Left lung (tissue), 10 donors: Measurements from ENCODE around the gene ABI3BP. TPM values are rescaled to one million over a fixed set of nuclear protein-coding genes. Genes with fewer than 3 reads are reported as not detected.

Source experiments
- ATAC-seq: fragments of 200-7000 bp; cut with Tn5 transposase; one replicate; pipeline ENCODE4 v1.9.1; 2020; ENCODE audit warnings: moderate library complexity
- DNase-seq, 4 donors: peaks; one replicate each; pipeline ENCODE4 v3.0.0-alpha.2; 2013 to 2020
- H3K27ac ChIP-seq, 2 donors: fragments of 200-600 bp; sonication (generic) in 1 of 2; one replicate each; pipeline versions ENCODE4 v1.5.0 to v1.8.0; 2020 to 2021
- H3K27me3 ChIP-seq, 2 donors: fragments of 200-600 bp; sonication (generic) in 1 of 2; one replicate each; pipeline versions ENCODE4 v1.5.0 to v1.8.0; 2020 to 2021
- H3K36me3 ChIP-seq, 2 donors: fragments of 200-600 bp; sonication (generic) in 1 of 2; one replicate each; pipeline versions ENCODE4 v1.5.0 to v1.8.0; 2020 to 2021
- H3K4me1 ChIP-seq, 2 donors: fragments of 200-600 bp; one replicate each; pipeline ENCODE4 v1.8.0; 2021
- H3K4me3 ChIP-seq, 2 donors: fragments of 200-600 bp; sonication (generic) in 1 of 2; one replicate each; pipeline versions ENCODE4 v1.5.0 to v1.8.0; 2020 to 2021; ENCODE audit warnings: mild to moderate bottlenecking in 1 of 2
- H3K9me3 ChIP-seq, 2 donors: fragments of 200-600 bp; sonication (generic) in 1 of 2; one replicate each; pipeline versions ENCODE4 v1.5.0 to v1.8.0; 2020 to 2021
- intact Hi-C, 2 donors: fragments of 100-400 bp; cut with DNase I; formaldehyde crosslinking; loops; one replicate each; pipeline versions ENCODE4 v1.11.2 to v1.14.2; 2022
- polyA plus RNA-seq, 6 donors: library from polyadenylated mRNA; unstranded; fragments of 120-200 nt; gene quantifications; one replicate each; pipeline ENCODE4 v1.2.1, GENCODE V29; 2013; ENCODE audit not compliant: insufficient read length in 6 of 6
- total RNA-seq, 2 donors: library from RNA; stranded (reverse); fragmentation: NEBNext Ultra II Directional; extraction: Animal tissue kit (Norgen Biotek cat#: 25700); gene quantifications; one replicate each; pipeline ENCODE4 v1.2.1, GENCODE V29; 2021
- TF ChIP-seq, protein P1 (sequence below), 2 donors: fragments of 200-600 bp; sonication (generic) in 1 of 2; IDR thresholded peaks; one replicate each; pipeline versions ENCODE4 v1.5.0 to v1.8.0; 2021; ENCODE audit warnings: antibody characterized with exemption in 2 of 2
- donor health status: DM: no; HTN: yes; CAD: no.
- donor health status: DM: no; HTN: no; CAD: no.

The ABI3BP gene
- total and polyA plus RNA-seq, 8 donors: 65.2 to 138 (median 85.3) TPM

DNA sequence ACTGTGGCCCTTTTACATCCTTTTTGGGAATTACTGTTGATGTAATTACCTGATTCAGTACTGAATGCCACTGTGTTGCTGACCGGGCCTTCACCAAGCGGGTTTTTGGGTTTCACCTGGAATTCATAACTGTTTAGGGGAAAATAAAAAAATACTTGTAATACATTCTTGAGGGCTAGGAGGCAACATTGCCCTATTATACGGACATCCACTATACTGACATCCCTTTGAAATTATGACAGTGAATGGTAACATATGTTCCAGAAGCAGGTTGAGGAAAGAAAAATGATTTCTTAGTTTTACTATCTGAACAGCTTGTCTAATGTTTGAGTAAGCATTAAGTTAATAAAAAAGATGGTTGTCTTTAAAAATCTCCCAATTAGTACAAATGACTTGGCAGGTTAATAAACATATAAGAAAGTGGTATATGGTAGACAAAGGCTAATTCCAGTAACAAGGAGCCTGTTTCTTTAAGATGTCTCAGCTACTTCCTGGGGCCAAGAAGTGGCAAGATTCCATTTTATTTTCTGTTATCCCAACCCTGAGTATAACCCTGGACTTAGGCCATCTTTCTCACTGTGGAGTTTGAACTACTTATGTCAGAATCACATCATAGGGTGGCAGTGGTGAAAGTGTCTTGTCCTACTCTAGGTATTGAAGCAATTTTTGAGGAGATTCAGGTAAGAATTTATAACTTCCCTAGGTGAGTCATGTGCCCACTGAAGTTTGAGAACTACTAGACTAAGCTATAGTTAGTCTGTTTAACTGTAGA, 238.5 kb downstream of the ABI3BP start:
- intact Hi-C loops: no loop called here
- Histone ChIP-seq H3K4me1 (no peaks in the 10 kb centered on the region), H3K27ac (no peak overlapping the region), H3K9me3 (no peaks in the 10 kb centered on the region), H3K27me3 (no peaks in the 10 kb centered on the region), H3K36me3 (peaks cover 0 to 49% of the 10 kb centered on the region in 2 donors), H3K4me3 (no peak overlapping the region)
- ATAC-seq: no peak
- TF ChIP-seq, protein P1, sequence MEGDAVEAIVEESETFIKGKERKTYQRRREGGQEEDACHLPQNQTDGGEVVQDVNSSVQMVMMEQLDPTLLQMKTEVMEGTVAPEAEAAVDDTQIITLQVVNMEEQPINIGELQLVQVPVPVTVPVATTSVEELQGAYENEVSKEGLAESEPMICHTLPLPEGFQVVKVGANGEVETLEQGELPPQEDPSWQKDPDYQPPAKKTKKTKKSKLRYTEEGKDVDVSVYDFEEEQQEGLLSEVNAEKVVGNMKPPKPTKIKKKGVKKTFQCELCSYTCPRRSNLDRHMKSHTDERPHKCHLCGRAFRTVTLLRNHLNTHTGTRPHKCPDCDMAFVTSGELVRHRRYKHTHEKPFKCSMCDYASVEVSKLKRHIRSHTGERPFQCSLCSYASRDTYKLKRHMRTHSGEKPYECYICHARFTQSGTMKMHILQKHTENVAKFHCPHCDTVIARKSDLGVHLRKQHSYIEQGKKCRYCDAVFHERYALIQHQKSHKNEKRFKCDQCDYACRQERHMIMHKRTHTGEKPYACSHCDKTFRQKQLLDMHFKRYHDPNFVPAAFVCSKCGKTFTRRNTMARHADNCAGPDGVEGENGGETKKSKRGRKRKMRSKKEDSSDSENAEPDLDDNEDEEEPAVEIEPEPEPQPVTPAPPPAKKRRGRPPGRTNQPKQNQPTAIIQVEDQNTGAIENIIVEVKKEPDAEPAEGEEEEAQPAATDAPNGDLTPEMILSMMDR (IDR thresholded peaks at IDR 0.05): no peak
- DNase-seq: no peak

DNA sequence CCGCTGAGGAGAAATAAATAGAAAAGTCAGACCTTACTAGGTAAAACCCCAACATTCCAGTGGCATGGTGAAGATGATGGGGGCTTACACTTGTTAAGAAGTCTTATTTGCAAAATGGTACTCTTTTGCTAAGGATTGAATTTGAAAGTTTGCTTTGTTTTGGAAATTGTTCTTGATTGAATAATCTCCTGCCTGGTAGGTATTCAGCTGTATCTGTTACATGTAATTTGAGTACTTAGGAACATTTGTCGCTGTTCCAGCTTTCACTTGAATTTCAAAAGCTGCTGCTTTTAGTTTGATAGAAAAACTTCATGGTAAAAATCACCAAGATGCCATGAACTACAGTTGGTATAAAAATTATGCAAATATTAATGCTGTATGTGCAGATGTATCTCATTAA, 239.4 kb downstream of the ABI3BP start:
- TF ChIP-seq, protein P1 (IDR thresholded peaks at IDR 0.05): no peak
- intact Hi-C loops: no loop called here
- DNase-seq (no peak), ATAC-seq (no peak)
- no peak overlapping the region for H3K27ac ChIP-seq
- H3K4me3 ChIP-seq: no peak overlapping the region
- H3K4me1 ChIP-seq: no peaks in the 10 kb centered on the region
- H3K27me3 ChIP-seq: no peaks in the 10 kb centered on the region
- no peaks in the 10 kb centered on the region for H3K9me3 ChIP-seq
- peaks cover 0 to 58% of the 10 kb centered on the region in 2 donors for H3K36me3 ChIP-seq

DNA sequence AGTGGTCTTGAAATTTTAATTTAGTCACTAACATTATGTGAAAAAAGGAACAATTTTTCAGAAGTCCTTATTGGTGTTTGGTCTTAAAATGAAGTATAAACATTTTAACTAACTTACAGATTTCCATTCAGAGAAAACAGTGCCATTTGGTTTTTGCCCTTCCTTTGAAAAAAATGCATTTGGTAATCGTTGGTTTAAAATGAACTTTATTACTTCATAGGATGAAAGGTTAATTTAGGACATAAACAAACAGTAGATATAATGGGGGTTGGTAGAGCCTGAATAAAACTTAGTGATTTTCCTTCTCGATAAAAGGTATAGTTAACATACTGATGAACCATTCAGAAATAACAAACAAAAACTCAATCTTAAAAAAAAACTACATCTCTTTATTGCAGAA, 244.3 kb downstream of the ABI3BP start:
- TF ChIP-seq, protein P1 (IDR thresholded peaks at IDR 0.05): no peak
- intact Hi-C loops: no loop called here

DNA sequence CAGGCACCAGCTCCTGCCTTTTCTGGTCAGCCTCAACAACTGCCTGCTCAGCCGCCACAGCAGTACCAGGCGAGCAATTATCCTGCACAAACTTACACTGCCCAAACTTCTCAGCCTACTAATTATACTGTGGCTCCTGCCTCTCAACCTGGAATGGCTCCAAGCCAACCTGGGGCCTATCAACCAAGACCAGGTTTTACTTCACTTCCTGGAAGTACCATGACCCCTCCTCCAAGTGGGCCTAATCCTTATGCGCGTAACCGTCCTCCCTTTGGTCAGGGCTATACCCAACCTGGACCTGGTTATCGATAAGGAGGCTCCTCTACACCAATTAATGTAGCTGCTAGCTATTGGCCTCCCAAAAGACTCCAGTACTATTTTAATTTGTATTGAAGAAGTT, 245.0 kb downstream of the ABI3BP start:
- Histone ChIP-seq H3K27me3 (no peaks in the 10 kb centered on the region), H3K9me3 (no peaks in the 10 kb centered on the region), H3K36me3 (peaks cover 0 to 99% of the 10 kb centered on the region in 2 donors), H3K27ac (no peak overlapping the region), H3K4me1 (no peaks in the 10 kb centered on the region), H3K4me3 (no peak overlapping the region)
- intact Hi-C loops: no loop called here
- ATAC-seq (no peak), DNase-seq (no peak)
- TF ChIP-seq, protein P1 (IDR thresholded peaks at IDR 0.05): no peak

More for the DNA sequence above, 244.3 kb downstream of the ABI3BP start:
- ATAC-seq (no peak), DNase-seq (no peak)
- H3K9me3 ChIP-seq: no peaks in the 10 kb centered on the region
- H3K27ac ChIP-seq: no peak overlapping the region
- H3K4me1 ChIP-seq: no peaks in the 10 kb centered on the region
- peaks cover 0 to 97% of the 10 kb centered on the region in 2 donors for H3K36me3 ChIP-seq
- no peaks in the 10 kb centered on the region for H3K27me3 ChIP-seq
- H3K4me3 ChIP-seq: no peak overlapping the region

DNA sequence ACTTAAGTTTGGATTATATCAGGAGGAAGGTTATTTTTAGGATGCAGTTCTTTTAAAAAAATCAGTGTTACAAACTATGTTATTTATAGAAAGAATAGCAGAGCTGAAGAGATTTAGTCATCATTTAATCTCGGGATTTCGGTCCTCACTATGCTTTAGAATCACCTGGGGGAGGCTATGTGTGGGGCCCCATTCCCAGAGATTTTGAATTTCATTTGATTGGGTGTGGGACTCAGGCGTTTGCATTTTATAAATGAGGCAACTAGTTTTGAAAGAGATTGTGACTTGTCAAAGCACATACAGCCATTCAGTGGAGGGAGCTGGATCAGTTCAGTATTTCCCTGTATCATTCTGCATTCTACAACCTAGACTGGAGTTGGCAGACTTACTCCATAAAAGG, 247.1 kb downstream of the ABI3BP start:
- ATAC-seq: no peak
- TF ChIP-seq, protein P1 (IDR thresholded peaks at IDR 0.05): no peak
- Histone ChIP-seq H3K27me3 (no peaks in the 10 kb centered on the region), H3K36me3 (peaks cover 0 to 98% of the 10 kb centered on the region in 2 donors), H3K9me3 (no peaks in the 10 kb centered on the region), H3K4me1 (no peaks in the 10 kb centered on the region), H3K27ac (no peak overlapping the region), H3K4me3 (no peak overlapping the region)
- intact Hi-C loops: no loop called here
- no peak for DNase-seq
